Endothelial cell of umbilical vein (primary cell): Measurements from ENCODE around the gene RPL39L. TPM values are rescaled to one million over a fixed set of nuclear protein-coding genes. Genes with fewer than 3 reads are reported as not detected.

Experiments
- BruUV-seq: library from RNA; stranded (reverse); fragments of 400-500 nt; replicated peaks from 2 replicates; lab custom pipeline; 2021; lab: Mats Ljungman, UMichigan
- CTCF ChIA-PET: fragments of 300-600, 350-600 bp; sonication (Branson Sonifier 250); formaldehyde crosslinking; loops from one replicate; lab custom pipeline; 2021; ENCODE audit warnings: antibody characterized with exemption, inconsistent platforms; lab: Charles Lee
- POLR2A ChIA-PET: fragments of 300-600, 350-600 bp; sonication (Branson Sonifier 250); formaldehyde crosslinking; loops from one replicate; lab custom pipeline; 2021; ENCODE audit warnings: antibody characterized with exemption, inconsistent platforms; lab: Charles Lee
- DNase-seq: peaks from one replicate; pipeline ENCODE4 v3.0.0-alpha.2; 2011; ENCODE audit warnings: low read depth, low spot score
- FAIRE-seq: peaks from 2 replicates; lab custom pipeline; 2011; peaks lifted over from hg19 to GRCh38; lab: Jason Lieb, UNC
- H2AFZ ChIP-seq: 2 replicates; pipeline ENCODE4 v1.6.0; 2012; ENCODE audit warnings: low read depth, low read length, control low read depth, inconsistent platforms
- H3K27ac ChIP-seq: 2 replicates; pipeline ENCODE4 v1.5.1; 2011; ENCODE audit warnings: low read depth, mild to moderate bottlenecking, control low read depth, low read length, moderate library complexity; ENCODE audit not compliant: insufficient read depth
- H3K27me3 ChIP-seq, 2 experiments: 2 replicates each; pipeline versions ENCODE4 v1.6.0 to v1.6.1; 2011; ENCODE audit warnings: low read length in 2 of 2, mixed read lengths in 1 of 2; ENCODE audit not compliant: control insufficient read depth in 2 of 2, insufficient read depth in 2 of 2
- H3K36me3 ChIP-seq, 2 experiments: 2 replicates in 1 of 2; 3 replicates in 1 of 2; pipeline ENCODE4 v1.5.1; 2011; ENCODE audit warnings: low read length in 2 of 2, mild to moderate bottlenecking in 1 of 2, moderate library complexity in 1 of 2; ENCODE audit not compliant: control insufficient read depth in 2 of 2, insufficient read depth in 2 of 2; ENCODE audit errors: extremely low read depth in 1 of 2
- H3K4me1 ChIP-seq: 3 replicates; pipeline ENCODE4 v1.5.1; 2011; ENCODE audit warnings: mild to moderate bottlenecking, low read length; ENCODE audit not compliant: control insufficient read depth, insufficient read depth; ENCODE audit errors: extremely low read depth
- H3K4me2 ChIP-seq: 2 replicates; pipeline ENCODE4 v1.6.1; 2011; ENCODE audit warnings: low read length, control low read depth, mixed read lengths; ENCODE audit not compliant: insufficient read depth
- H3K4me3 ChIP-seq, 3 experiments: fragments of 200-600 bp in 1 of 3; sonication (generic), shearing (Covaris generic) in 1 of 3; replicated peaks in 1 of 3; 2 replicates each; pipeline ENCODE4 v1.5.1; 2011 to 2016; ENCODE audit warnings: control low read depth in 3 of 3, low read length in 3 of 3, mild to moderate bottlenecking in 2 of 3, inconsistent platforms in 1 of 3, low read depth in 1 of 3, moderate library complexity in 1 of 3; ENCODE audit not compliant: insufficient read depth in 1 of 3
- H3K79me2 ChIP-seq: 2 replicates; pipeline ENCODE4 v1.6.0; 2012; ENCODE audit warnings: low read length, inconsistent platforms; ENCODE audit not compliant: control insufficient read depth, insufficient read depth
- H3K9ac ChIP-seq: replicated peaks from 2 replicates; pipeline ENCODE3; 2011; ENCODE audit warnings: low read length, control low read depth; ENCODE audit not compliant: insufficient read depth; ENCODE audit errors: extremely low read depth
- H3K9me1 ChIP-seq: replicated peaks from 3 replicates; pipeline ENCODE4 v1.6.0; 2011; ENCODE audit warnings: mild to moderate bottlenecking, low read length; ENCODE audit not compliant: control insufficient read depth, insufficient read depth; ENCODE audit errors: extremely low read depth
- H3K9me3 ChIP-seq: replicated peaks from 2 replicates; pipeline ENCODE4 v1.5.1; 2012; ENCODE audit warnings: low read length, inconsistent platforms; ENCODE audit not compliant: control insufficient read depth, insufficient read depth
- H4K20me1 ChIP-seq: replicated peaks from 2 replicates; pipeline ENCODE3; 2011; ENCODE audit warnings: mild to moderate bottlenecking, low read length; ENCODE audit not compliant: control insufficient read depth, insufficient read depth; ENCODE audit errors: extremely low read depth
- CTCF ChIP-seq, 2 donors: IDR thresholded peaks; 1 replicate in 1 of 2; 2 replicates in 1 of 2; pipeline ENCODE4 v1.5.1; 2011; ENCODE audit warnings: low read length in 2 of 2, mild to moderate bottlenecking in 2 of 2, moderate library complexity in 2 of 2, control low read depth in 1 of 2, inconsistent platforms in 1 of 2, low read depth in 1 of 2; ENCODE audit not compliant: insufficient read depth in 1 of 2; ENCODE audit errors: extremely low read depth in 1 of 2
- EZH2 ChIP-seq: IDR thresholded peaks from 2 replicates; pipeline ENCODE4 v1.6.1; 2012; ENCODE audit warnings: borderline replicate concordance, low read depth, mild to moderate bottlenecking, moderate library complexity, low read length, inconsistent platforms; ENCODE audit not compliant: severe bottlenecking
- FOS ChIP-seq: IDR thresholded peaks from 2 replicates; pipeline ENCODE4 v1.6.1; 2011; ENCODE audit warnings: mild to moderate bottlenecking, low read length, moderate library complexity, borderline replicate concordance; ENCODE audit not compliant: insufficient read depth
- GATA2 ChIP-seq: IDR thresholded peaks from 2 replicates; pipeline ENCODE4 v1.7.0; 2011; ENCODE audit warnings: low read depth, mild to moderate bottlenecking, moderate library complexity, mixed read lengths, low read length; ENCODE audit not compliant: insufficient read length, insufficient read depth
- JUN ChIP-seq: IDR thresholded peaks from 2 replicates; pipeline ENCODE4 v1.6.1; 2011; ENCODE audit warnings: borderline replicate concordance, low read depth; ENCODE audit not compliant: insufficient read length, insufficient read depth
- MAX ChIP-seq: IDR thresholded peaks from 2 replicates; pipeline ENCODE4 v1.6.1; 2011; ENCODE audit not compliant: insufficient read depth, insufficient read length
- MYC ChIP-seq: IDR thresholded peaks from one replicate; pipeline ENCODE4 v1.6.1; 2011; ENCODE audit warnings: mild to moderate bottlenecking, low read depth, low read length
- POLR2A ChIP-seq: IDR thresholded peaks from 2 replicates; pipeline ENCODE4 v1.6.1; 2012; ENCODE audit warnings: low read depth, mild to moderate bottlenecking, control low read depth, low read length
- POLR2AphosphoS5 ChIP-seq: IDR thresholded peaks from 2 replicates; pipeline ENCODE4 v1.6.1; 2012; ENCODE audit warnings: low read depth, mild to moderate bottlenecking, control low read depth, low read length, moderate library complexity; ENCODE audit not compliant: insufficient read depth
- dilution Hi-C: fragments of 300-500 bp; cut with MboI; formaldehyde crosslinking; loops from one replicate; pipeline ENCODE4 v1.15.0; 2019; ENCODE audit warnings: low sequenced_read_pairs; ENCODE audit not compliant: extremely low pct_ligation_motif_present
- intact Hi-C: fragments of 100-400 bp; cut with micrococcal nuclease; formaldehyde crosslinking; loops from one replicate; pipeline ENCODE4 v1.10.0; 2022
- polyA plus RNA-seq, 4 experiments: library from polyadenylated mRNA; depleted of rRNA in 3 of 4; stranded (reverse) in 3 of 4; unstranded in 1 of 4; fragments of >200 nt; gene quantifications; 2 replicates each; pipeline versions ENCODE4 v1.2.1 to v1.2.3, GENCODE V29; 2011 to 2012; ENCODE audit warnings: missing spikeins in 1 of 4
- total RNA-seq: library from RNA; stranded (reverse); gene quantifications from 2 replicates; pipeline ENCODE4 v1.2.3, GENCODE V29; 2021

The RPL39L gene
- total and polyA plus RNA-seq, 2 donors (not counting 3 experiments of a cell fraction or from before 2014, with no cell fraction given), result 14.3 to 22.3 TPM

- peaks cover 15 to 26% of the 10 kb centered on the region in 2 experiments for H3K27me3 ChIP-seq
- no TSS peak for BruUV-seq
- no peaks in the 10 kb centered on the region for H3K9me3 ChIP-seq
- no peaks in the 10 kb centered on the region for H3K36me3 ChIP-seq
- H2AFZ ChIP-seq, result no peak overlapping the region
- DNase-seq, result no peak
- H3K27ac ChIP-seq, result no peak overlapping the region
- ChIA-PET POLR2A (no interaction called here), CTCF (interaction anchor here (3.7 to 7.0 kb wide), 3 partner anchors 24 to 314 kb away, joined by 109 to 364 read pairs (median 207); partner anchors contain the start of gene RPL39L)
- TF ChIP-seq MAX, result no peak
- TF ChIP-seq MYC, result no peak
- TF ChIP-seq POLR2AphosphoS5, result no peak
- TF ChIP-seq FOS, result no peak
- TF ChIP-seq EZH2, result no peak
- no peak for TF ChIP-seq JUN
- TF ChIP-seq CTCF (IDR thresholded peaks at IDR 0.05; ENCODE audit: extremely low read depth in 1 of 2, insufficient read depth in 1 of 2, low read depth in 1 of 2, low read length in 2 of 2), result no peak
- TF ChIP-seq GATA2, result no peak
- TF ChIP-seq POLR2A, result no peak
- no peaks in the 10 kb centered on the region for H3K4me1 ChIP-seq
- no peaks in the 10 kb centered on the region for H3K79me2 ChIP-seq
- dilution Hi-C loops, result no loop called here
- H3K4me2 ChIP-seq, result no peak overlapping the region
- H3K9ac ChIP-seq, result no peak overlapping the region
- intact Hi-C loops, result loop anchor here (10.0 kb wide), 1 partner anchor 548 kb away; the partner anchor contains the start of gene AHSG
- H4K20me1 ChIP-seq, result no peaks in the 10 kb centered on the region
- H3K4me3 ChIP-seq, result no peak overlapping the region
- no peak for FAIRE-seq
- no peaks in the 10 kb centered on the region for H3K9me1 ChIP-seq
Observed at GRCh38 chr3:187162265-187162953, 23.1 kb upstream of the RPL39L start.
